NOMO-1 (cell line): ENCODE results near the gene SLC50A1.

Experiments
- DNase-seq, 2 experiments: peaks; one replicate each; lab custom pipeline; 2025; ENCODE audit not compliant: unreplicated experiment in 2 of 2; lab: John Stamatoyannopoulos, UW

Gene SLC50A1

DNA sequence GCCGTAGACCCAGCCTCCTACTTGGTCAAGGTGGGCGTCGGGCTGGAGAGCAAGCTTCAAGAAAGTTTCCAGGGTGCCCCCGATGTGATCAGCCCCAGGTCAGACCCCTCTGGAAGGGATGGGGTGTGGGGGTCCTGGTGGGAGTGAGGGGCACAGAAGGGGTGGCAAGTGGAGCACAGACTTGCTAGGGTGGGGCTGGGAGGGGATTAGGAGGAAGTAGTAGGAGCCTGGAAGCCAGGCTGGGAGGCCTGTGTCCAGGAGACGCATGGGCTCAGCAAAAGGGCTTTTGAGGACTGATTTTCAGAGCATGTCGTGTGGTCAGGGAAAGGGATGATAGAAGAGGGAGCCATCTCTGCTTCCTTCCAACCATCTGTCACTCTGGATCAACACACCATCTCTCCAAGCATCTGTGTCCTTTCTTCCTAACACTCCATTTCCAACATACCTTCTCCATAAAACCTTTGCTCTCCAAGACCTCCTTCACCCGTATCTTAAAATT, 46.4 kb downstream of the SLC50A1 start:
- DNase-seq: no peak

DNA sequence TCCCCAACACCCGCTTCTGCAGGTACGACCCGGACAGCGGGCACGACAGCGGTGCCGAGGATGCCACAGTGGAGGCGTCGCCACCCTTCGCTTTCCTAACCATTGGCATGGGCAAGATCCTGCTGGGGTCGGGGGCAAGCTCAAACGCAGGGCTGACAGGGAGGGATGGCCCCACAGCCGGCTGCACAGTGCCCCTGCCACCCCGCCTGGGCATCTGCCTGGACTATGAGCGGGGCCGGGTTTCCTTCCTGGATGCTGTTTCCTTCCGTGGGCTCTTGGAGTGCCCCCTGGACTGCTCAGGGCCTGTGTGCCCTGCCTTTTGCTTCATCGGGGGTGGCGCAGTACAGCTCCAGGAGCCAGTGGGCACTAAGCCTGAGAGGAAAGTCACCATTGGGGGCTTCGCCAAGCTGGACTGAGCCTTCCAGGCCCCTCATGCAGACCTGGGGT, 48.1 kb downstream of the SLC50A1 start:
- no peak for DNase-seq

DNA sequence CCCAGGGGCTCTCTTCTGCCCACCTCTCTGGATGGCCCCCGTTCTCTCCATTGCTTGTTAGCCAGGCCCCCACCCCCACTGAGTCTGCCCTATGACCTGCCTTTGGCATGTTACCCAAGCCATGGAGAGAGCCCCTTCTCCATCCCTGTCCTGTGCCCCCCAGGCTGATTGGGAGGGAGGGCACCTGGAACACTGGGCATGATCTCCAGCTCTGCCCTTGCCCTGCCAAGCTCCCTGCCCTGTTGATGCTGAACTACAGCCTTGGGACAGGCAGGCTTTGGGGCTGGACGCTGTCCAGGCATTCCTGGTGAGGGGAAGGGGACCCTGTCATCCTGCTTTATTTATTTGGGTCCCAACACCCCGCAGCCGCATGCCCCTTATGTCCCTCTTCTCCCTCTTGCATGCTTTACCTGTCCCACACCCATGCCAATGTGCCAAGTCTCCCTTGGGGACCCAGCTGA, 48.7 kb downstream of the SLC50A1 start:
- DNase-seq: no peak

DNA sequence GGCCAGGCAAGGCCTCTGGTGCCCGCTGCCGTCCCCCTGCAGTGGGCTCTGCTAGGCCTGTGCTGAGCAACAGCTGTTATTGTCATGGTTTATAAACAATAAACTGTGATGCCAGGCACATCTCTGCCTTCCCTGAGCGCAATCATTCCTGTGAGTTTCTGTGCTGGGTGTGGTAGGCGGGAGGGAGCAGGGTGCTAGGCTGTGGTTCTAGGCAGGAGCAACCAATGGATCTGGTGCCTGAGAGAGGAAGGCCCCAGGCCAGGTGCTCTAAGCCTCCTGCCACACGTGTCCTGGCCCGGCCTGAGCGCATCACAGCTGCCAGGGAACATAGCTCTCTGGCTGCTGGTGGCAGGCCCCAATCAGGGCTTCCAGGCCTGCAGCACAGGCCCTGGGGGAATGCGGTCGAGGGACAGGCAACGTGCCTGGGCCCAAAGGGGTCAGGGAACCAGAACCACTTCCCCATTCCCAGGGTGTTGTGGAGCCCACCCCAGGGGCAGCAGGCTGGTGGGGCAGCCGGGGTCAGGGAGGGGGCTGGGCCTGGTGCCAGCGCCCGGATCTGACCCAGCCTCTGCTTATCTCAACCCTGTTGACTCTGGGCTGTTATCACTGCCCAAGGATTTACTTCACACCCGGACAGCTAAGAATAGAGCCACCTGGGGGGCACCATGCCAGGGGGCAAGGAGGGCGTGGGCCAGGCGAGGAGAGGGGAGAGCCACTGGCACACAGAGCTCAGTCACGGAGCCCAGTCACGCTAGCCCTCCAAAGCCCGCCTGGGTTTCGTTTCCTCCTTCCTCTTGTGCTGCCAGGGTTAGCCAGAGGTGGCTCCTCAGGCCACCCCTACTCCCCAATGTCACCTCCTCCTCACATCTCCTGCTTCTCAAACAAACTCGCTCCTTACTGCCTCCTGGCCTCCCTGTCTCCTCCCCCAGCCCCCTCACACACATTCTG, 49.5 kb downstream of the SLC50A1 start:
- DNase-seq: peak; percentile 88

DNA sequence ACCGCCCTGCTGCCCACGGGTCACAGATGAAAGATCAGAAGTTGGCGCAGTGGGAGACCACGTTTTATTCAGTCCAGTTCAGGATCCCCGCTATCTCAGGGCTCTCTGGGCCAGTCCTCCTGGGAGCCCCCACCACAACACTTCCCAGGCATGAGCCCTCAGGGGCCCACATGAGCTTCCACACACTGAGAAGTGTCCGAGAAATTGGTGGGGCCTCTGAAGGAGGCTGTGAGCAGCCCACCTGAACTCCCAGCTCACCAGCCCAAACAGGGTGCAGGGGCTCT, 50.1 kb downstream of the SLC50A1 start:
- no peak for DNase-seq

DNA sequence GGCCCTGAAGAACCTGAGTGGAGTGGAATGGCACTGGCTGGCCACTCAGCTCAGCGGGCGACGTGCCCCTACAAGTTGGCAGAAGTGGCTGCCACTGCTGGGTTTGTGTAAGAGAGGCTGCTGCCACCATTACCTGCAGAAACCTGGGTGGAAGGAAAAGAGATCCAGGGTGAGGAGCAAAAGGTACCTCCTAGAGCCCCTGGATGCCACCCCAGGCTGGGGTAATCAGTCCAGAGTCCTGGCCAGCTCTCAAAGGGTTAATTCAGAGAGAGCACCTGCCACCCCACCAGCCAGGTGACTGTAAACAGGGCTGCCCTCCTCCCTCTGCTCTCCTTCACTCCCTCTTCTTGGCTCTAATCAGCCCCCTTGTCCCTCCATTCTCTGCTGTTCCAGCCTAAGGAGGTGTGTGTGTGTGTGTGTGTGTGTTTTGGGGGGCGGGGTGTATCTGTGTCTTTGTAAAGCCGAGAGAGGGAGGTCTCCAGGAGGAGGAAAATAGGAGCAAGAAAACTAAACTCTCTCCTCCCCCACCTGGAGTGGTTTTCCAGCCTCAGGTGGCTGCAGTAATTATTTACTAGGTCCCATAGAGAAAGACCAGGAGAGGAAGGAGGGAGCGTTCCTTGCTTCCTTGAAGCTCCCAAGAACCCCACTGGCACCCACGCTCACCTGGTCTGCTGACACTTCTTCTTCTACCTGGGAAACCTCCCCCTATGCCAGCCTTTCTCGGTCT, 50.6 kb downstream of the SLC50A1 start:
- no peak for DNase-seq

DNA sequence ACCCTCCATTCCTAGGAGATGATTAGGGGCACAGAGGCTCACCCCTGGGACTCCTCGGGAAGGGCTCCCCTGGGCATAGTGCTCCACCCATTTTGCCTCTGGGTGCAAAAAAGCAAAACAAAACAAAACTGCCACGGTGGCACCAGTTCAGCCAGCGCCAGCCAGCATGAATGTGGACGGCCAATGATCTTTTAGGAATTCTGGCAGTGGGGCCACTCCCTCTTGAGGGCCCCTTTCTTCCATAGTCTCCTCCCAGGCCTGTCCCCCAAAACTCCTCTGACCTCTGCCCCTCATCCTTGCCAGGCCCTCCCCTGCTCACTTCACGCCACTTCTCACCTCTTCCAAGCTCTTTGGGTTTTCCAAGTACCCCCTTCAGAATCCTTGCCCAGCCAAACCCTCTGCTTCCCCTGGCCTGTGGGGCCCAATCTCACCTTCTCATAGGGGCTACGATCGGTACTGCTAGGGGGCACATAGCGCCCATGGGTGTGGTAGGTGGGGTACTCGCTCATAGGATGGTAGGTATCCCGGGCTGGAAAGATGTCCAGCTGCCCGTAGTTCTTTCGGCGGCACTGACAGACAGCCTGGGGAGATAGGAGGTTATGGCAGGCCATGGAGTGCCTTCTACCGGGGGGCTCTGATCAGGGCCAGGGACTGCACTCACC, 51.3 kb downstream of the SLC50A1 start:
- DNase-seq: no peak

DNA sequence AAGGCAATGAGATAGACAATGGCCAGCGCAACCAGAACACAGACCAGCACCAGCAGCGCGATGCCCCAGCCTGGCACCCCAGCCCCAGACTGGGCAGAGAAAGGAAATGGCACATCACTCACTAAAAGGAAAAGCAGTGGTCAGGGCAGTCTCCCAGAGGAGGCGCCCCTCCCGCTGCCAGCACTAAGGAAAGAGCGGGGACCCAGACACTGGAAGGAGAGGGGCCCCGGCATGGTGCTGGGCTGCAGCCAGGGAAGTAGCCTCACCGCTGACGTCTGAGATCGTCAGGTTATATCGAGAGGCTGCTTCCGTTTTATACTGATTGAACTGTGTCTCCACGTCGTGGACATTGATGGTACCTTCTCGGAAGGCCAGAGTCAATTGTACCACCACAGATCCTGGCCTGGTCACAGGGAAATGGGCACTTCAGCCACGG, 51.8 kb downstream of the SLC50A1 start:
- DNase-seq: no peak

DNA sequence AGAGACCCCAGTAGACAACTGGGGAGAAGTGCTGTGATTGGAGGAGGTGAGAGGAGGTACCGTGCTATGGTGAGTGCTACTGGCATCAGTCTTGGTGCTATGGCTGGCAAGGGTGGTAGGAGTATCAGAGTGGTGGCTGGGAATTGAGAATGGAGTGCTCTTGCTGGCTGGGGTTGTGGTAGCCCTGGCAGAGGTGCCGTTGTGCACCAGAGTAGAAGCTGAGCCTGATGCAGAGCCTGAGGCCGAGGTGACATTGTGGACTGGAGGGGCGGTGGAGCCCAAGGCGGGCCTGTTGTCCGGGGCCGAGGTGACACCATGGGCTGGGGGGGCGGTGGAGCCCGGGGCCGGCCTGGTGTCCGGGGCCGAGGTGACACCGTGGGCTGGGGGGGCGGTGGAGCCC, 52.6 kb downstream of the SLC50A1 start:
- no peak for DNase-seq
